CD8-positive, alpha-beta memory T cell (primary cell): ENCODE data around the gene RHBDL1. TPM values are rescaled to one million over a fixed set of nuclear protein-coding genes. Genes with fewer than 3 reads are reported as not detected.

ENCODE experiments used
- CTCF ChIA-PET: fragments of 350-600 bp; sonication (Branson Sonifier 250); formaldehyde crosslinking; loops from one replicate; lab custom pipeline; 2021; ENCODE audit warnings: antibody characterized with exemption; lab: Charles Lee
- POLR2A ChIA-PET: fragments of 350-600 bp; sonication (Branson Sonifier 250); formaldehyde crosslinking; loops from one replicate; lab custom pipeline; 2021; ENCODE audit warnings: antibody characterized with exemption; lab: Charles Lee
- DNase-seq, 5 donors: peaks; one replicate each; pipeline versions ENCODE4 v3.0.0 to v3.0.0-alpha.2; 2020 to 2022; ENCODE audit warnings: mixed read lengths in 1 of 5
- H3K27ac ChIP-seq: one replicate; pipeline ENCODE4 v1.7.0; 2013; ENCODE audit warnings: low read depth, mild to moderate bottlenecking, low read length, moderate library complexity
- H3K27me3 ChIP-seq: 2 replicates; pipeline ENCODE4 v1.7.0; 2013; ENCODE audit warnings: low read length, mild to moderate bottlenecking; ENCODE audit not compliant: insufficient read depth, poor library complexity, severe bottlenecking
- H3K36me3 ChIP-seq: 2 replicates; pipeline ENCODE4 v1.7.0; 2013; ENCODE audit warnings: mild to moderate bottlenecking, low read length, moderate library complexity; ENCODE audit not compliant: insufficient read depth
- H3K4me1 ChIP-seq: 2 replicates; pipeline ENCODE4 v1.7.0; 2013; ENCODE audit warnings: mild to moderate bottlenecking, low read length, moderate library complexity; ENCODE audit not compliant: insufficient read depth
- H3K4me3 ChIP-seq: 2 replicates; pipeline ENCODE4 v1.7.0; 2013; ENCODE audit warnings: mild to moderate bottlenecking, low read length
- H3K9me3 ChIP-seq: 2 replicates; pipeline ENCODE4 v1.7.0; 2013; ENCODE audit warnings: mild to moderate bottlenecking, low read length
- H3K27ac Mint-ChIP-seq, 8 donors: one replicate each; pipeline ENCODE4 v1.8.0; 2020 to 2021; ENCODE audit warnings: mixed read lengths in 8 of 8, mild to moderate bottlenecking in 6 of 8, inconsistent platforms in 3 of 8, moderate library complexity in 3 of 8
- H3K27me3 Mint-ChIP-seq, 2 donors: one replicate each; pipeline ENCODE4 v1.8.0; 2020 to 2021; ENCODE audit warnings: mixed read lengths in 2 of 2, mild to moderate bottlenecking in 1 of 2, moderate library complexity in 1 of 2
- H3K36me3 Mint-ChIP-seq, 3 donors: one replicate each; pipeline ENCODE4 v1.8.0; 2020 to 2021; ENCODE audit warnings: mixed read lengths in 3 of 3, inconsistent platforms in 1 of 3, mild to moderate bottlenecking in 1 of 3
- H3K4me1 Mint-ChIP-seq, 3 donors: one replicate each; pipeline ENCODE4 v1.8.0; 2020 to 2021; ENCODE audit warnings: mixed read lengths in 3 of 3, inconsistent platforms in 1 of 3, mild to moderate bottlenecking in 1 of 3
- H3K4me3 Mint-ChIP-seq, 7 donors: one replicate each; pipeline ENCODE4 v1.8.0; 2020 to 2021; ENCODE audit warnings: mixed read lengths in 7 of 7, mild to moderate bottlenecking in 6 of 7, moderate library complexity in 4 of 7, inconsistent platforms in 2 of 7
- H3K9me3 Mint-ChIP-seq, 5 donors: one replicate each; pipeline ENCODE4 v1.8.0; 2020 to 2022; ENCODE audit warnings: mixed read lengths in 5 of 5, mild to moderate bottlenecking in 3 of 5, moderate library complexity in 2 of 5, inconsistent platforms in 1 of 5
- polyA plus RNA-seq: library from polyadenylated mRNA; unstranded; fragments of 300-500 nt; fragmentation: Illumina TruSeq; gene quantifications from one replicate; pipeline ENCODE4 v1.2.3, GENCODE V29; 2021
- total RNA-seq, 2 experiments: library from RNA; stranded (reverse); gene quantifications; one replicate each; pipeline ENCODE4 v1.2.3, GENCODE V29; 2021

Gene RHBDL1
- total and polyA plus RNA-seq, 3 experiments from 2014 or later: 0.29 to 0.44 (median 0.33) TPM

DNA sequence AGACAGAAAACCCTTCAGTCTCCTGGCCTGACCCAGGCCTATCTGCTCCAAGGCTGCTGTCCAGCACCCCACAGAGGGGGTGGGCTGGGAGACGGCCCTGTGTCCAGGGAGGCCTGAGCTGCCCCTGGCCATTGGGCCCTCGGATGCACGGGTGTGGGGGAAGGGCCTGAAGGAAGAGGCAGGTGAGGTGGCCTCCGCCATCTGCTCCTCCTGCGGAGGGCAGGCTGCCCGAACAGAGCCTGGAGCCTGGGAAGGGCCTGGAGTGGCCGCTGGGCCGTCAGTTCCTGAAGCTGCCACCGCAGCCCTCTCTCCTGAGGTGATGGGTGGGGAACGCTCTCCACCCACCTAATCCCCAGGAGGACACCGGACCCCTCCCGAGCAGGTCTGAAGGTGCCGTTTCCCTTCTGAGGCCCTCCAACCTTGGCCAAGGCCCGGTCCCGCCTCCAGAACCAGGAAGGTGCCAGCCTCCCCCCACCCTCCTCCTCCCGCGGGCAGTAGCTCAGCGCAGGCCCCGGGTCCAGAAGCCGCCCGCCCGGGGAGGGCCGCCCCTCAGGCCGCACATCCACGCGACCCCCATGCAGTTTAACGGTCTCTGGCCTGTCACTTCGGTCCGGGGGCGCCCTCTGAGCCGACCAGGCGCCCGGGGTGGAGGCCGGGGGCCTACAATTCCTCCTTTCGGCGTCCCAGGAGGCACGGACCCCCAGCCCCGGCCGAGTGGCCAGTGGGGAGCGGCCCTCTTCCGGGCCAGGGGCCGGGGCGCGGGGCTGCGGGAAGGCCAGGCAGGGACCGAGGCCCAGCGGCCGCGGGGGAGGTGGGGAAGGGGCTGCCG, 29.3 kb downstream of the RHBDL1 start:
- Mint-ChIP-seq H3K27me3 (peaks cover 36 to 41% of the 10 kb centered on the region in 2 donors), H3K27ac (no peak overlapping the region), H3K4me1 (peaks cover under 1 to 21% (median 6%) of the 10 kb centered on the region in 3 donors), H3K9me3 (no peaks in the 10 kb centered on the region), H3K36me3 (no peaks in the 10 kb centered on the region), H3K4me3 (no peak overlapping the region)
- ChIA-PET CTCF (interaction anchor here (1.0 kb wide), 1 partner anchor 7 kb away, joined by 4 read pairs; no protein-coding TSS in a partner anchor), POLR2A (interaction anchor here (1.1 to 1.2 kb wide), 2 partner anchors 9 to 30 kb away, joined by 3 read pairs; partner anchors contain the start of gene RHBDL1)
- Histone ChIP-seq H3K27ac (no peak overlapping the region), H3K9me3 (no peaks in the 10 kb centered on the region), H3K27me3 (peaks cover 60% of the 10 kb centered on the region), H3K4me1 (peaks cover 12% of the 10 kb centered on the region), H3K4me3 (no peak overlapping the region), H3K36me3 (no peaks in the 10 kb centered on the region)
- no peak for DNase-seq

DNA sequence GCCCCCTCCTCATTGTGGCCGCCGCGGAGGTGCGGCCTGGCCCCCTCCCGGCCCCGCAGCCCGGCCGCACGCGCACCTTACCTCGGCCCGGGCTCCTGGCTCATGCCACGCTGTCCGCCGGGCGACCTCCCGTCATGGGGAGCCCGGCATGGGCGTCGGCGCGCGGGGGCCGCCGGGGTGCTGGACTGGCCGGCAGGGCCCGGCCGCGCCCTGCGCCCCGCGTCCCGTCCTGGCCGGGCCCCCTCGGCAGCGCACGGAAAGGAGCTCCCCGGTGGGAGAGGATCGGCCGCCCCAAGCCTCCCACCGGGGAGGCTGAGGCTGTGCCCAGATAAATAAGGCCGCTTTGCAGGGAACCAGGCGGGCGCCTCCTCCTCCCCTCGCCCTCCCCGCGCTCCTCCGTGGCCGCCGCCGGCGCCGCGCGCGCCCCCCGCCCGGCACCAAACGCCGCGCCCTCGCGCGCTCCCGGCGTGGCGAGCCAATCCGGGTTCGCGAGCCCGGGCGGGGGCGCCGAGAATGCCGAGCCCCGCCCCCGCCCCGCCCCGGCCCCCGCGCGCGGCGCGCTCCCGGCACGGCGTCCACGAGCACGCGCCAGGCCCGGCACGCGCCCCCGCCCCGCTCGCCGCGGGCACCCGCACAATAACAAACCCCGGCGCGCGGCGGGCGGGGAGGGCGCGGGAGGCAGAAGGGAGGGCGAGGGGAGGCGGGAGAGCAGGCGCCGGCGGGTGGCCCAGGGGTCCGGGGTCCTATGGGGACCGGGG, 30.1 kb downstream of the RHBDL1 start, which contains the start of gene FBXL16:
Gene FBXL16 (minus strand): TSS at position 371 of the 758 bp plus-strand sequence. CDS start 8,396 bp downstream, outside the sequence.
- H3K4me3 ChIP-seq: no peak within 1 kb of the TSS
- DNase-seq: no peak
- Mint-ChIP-seq H3K9me3 (no peaks in the 10 kb centered on the region), H3K27me3 (peaks cover 36 to 47% of the 10 kb centered on the region in 2 donors), H3K4me1 (peaks cover 0 to 17% (median 4%) of the 10 kb centered on the region in 3 donors), H3K27ac (no peak within 1 kb of the TSS), H3K36me3 (no peaks in the 10 kb centered on the region), H3K4me3 (peak within 1 kb of the TSS in 3 of 7 donors; percentile 29 to 81 (median 41))
- ChIA-PET CTCF (interaction anchor here (22.8 kb wide), 1 partner anchor 31 kb away, joined by 332 read pairs; the partner anchor contains the start of genes CIAO3 and HAGHL), POLR2A (no interaction called here)
- H3K9me3 ChIP-seq: no peaks in the 10 kb centered on the region
- H3K4me1 ChIP-seq: peaks cover 5% of the 10 kb centered on the region
- H3K27ac ChIP-seq: no peak within 1 kb of the TSS
- no peaks in the 10 kb centered on the region for H3K36me3 ChIP-seq
- peaks cover 69% of the 10 kb centered on the region for H3K27me3 ChIP-seq

DNA sequence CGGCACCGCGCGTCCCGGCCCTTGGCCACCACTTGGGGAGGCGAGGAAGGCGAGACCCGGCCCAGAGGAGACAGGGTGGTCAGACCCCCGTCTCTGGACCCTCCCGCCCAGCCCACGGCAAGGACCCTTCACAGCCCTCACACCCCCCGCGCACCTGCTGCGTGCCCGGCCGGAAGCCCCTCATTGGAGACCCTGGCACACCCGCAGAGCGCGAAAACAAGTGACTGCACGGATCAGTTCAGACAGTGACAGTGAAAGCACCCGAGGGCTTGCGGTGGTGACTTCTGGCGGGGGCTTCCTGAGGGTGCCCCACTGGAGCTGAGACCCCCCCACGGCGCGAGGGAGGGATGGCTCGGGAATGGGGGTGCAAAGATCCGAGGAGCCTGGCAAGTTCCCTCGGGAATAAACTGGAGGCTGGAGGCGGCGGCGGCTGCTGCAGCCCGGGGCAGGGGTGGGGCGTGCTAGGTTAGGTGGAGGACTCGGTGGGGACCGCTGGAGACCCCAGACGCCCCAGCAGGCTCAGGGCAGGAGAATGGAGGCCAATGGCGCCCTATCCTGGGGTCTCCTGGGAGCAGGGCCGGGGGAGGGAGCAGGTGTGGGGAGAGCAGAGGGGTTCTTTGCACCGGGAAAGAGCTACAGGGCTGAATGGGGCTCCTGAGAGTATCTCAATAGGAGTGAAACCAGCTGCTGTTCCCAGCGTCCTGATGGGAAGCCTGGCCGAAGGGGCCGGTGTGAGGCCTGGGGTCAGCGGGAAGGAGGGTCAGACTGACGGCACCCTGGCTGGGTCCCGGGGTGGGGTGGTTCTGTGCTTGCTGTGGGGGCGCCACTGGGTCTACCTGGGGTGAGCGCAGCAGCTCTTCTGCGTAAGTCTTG, 31.0 kb downstream of the RHBDL1 start:
- Histone ChIP-seq H3K9me3 (no peaks in the 10 kb centered on the region), H3K27me3 (peaks cover 70% of the 10 kb centered on the region), H3K36me3 (no peaks in the 10 kb centered on the region), H3K4me1 (no peaks in the 10 kb centered on the region), H3K4me3 (no peak overlapping the region), H3K27ac (no peak overlapping the region)
- Mint-ChIP-seq H3K4me1 (peaks cover 0 to 13% (median 4%) of the 10 kb centered on the region in 3 donors), H3K9me3 (no peaks in the 10 kb centered on the region), H3K4me3 (peak overlapping the region in 3 of 7 donors; percentile 29 to 81 (median 41)), H3K36me3 (no peaks in the 10 kb centered on the region), H3K27ac (no peak overlapping the region), H3K27me3 (peaks cover 36 to 51% of the 10 kb centered on the region in 2 donors)
- CTCF ChIA-PET: interaction anchor here (2.3 to 22.8 kb wide), 2 partner anchors 15 to 30 kb away, joined by 11 to 332 read pairs; partner anchors contain the start of genes ANTKMT, CIAO3 and HAGHL
- POLR2A ChIA-PET: no interaction called here
- DNase-seq: no peak

DNA sequence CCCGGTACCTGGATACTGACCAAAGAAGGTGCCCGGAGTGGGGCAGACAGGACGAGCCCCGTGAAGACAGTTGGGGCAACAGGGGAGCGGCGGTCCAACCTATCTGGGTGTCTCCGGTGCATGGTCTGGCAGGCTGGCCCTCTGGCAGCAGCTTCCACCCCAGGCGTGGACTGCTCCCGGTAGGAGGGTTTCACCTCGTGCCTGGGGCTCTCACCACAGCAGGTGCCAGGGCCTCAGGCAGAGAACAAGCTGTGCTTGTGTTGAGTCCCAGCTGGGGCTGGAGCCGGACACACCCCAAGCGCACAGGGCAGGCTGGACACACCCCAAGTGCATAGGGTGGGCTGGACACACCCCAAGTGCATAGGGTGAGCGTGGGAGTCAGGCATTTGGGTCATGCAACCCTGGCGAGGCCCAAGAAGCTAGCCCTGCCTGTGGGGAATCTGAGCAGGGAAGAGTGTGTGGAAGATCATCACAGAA, 31.6 kb downstream of the RHBDL1 start:
- Histone ChIP-seq H3K4me1 (no peaks in the 10 kb centered on the region), H3K9me3 (no peaks in the 10 kb centered on the region), H3K27me3 (peaks cover 64% of the 10 kb centered on the region), H3K36me3 (no peaks in the 10 kb centered on the region), H3K27ac (no peak overlapping the region), H3K4me3 (no peak overlapping the region)
- peaks cover 0 to 13% (median 4%) of the 10 kb centered on the region in 3 donors for H3K4me1 Mint-ChIP-seq
- H3K27ac Mint-ChIP-seq: no peak overlapping the region
- ChIA-PET CTCF (interaction anchor here (2.3 to 22.8 kb wide), 2 partner anchors 14 to 29 kb away, joined by 11 to 332 read pairs; partner anchors contain the start of genes ANTKMT, CIAO3 and HAGHL), POLR2A (interaction anchor here (0.9 kb wide), 1 partner anchor 12 kb away, joined by 4 read pairs; no protein-coding TSS in a partner anchor)
- H3K27me3 Mint-ChIP-seq: peaks cover 36 to 51% of the 10 kb centered on the region in 2 donors
- H3K9me3 Mint-ChIP-seq: no peaks in the 10 kb centered on the region
- no peak for DNase-seq
- H3K36me3 Mint-ChIP-seq: no peaks in the 10 kb centered on the region
- H3K4me3 Mint-ChIP-seq: no peak overlapping the region

DNA sequence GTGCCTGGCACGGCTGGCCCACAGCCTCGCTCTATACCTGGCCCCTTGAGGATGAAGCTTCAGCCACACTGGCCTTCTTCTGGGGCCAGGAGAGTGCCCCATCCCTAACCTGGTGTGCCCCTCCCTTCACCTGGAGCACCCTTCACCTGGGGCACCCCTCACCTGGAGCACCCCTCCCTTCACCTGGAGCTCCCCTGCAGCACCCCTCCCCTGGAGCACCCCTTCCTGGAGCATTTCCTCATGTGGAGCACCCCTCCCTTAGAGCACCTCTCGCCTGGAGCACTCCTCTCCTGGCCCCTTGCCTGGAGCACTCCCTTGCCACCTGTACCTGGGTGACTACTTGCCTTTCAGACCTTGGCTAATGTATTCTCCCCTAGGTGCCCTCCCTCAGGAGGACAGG, 32.5 kb downstream of the RHBDL1 start:
- no peak overlapping the region for H3K27ac Mint-ChIP-seq
- no peaks in the 10 kb centered on the region for H3K36me3 Mint-ChIP-seq
- no peak for DNase-seq
- no peaks in the 10 kb centered on the region for H3K9me3 Mint-ChIP-seq
- no peaks in the 10 kb centered on the region for H3K9me3 ChIP-seq
- POLR2A ChIA-PET: no interaction called here
- H3K4me3 ChIP-seq: no peak overlapping the region
- H3K4me1 ChIP-seq: no peaks in the 10 kb centered on the region
- CTCF ChIA-PET: interaction anchor here (2.3 to 22.8 kb wide), 2 partner anchors 13 to 28 kb away, joined by 11 to 332 read pairs; partner anchors contain the start of genes ANTKMT, CIAO3 and HAGHL
- no peaks in the 10 kb centered on the region for H3K36me3 ChIP-seq
- H3K27me3 Mint-ChIP-seq: peaks cover 28 to 46% of the 10 kb centered on the region in 2 donors
- H3K27me3 ChIP-seq: peaks cover 56% of the 10 kb centered on the region
- peaks cover 1 to 13% (median 4%) of the 10 kb centered on the region in 3 donors for H3K4me1 Mint-ChIP-seq
- H3K4me3 Mint-ChIP-seq: peak overlapping the region in 3 of 7 donors; percentile 33 to 47 (median 44)
- no peak overlapping the region for H3K27ac ChIP-seq

DNA sequence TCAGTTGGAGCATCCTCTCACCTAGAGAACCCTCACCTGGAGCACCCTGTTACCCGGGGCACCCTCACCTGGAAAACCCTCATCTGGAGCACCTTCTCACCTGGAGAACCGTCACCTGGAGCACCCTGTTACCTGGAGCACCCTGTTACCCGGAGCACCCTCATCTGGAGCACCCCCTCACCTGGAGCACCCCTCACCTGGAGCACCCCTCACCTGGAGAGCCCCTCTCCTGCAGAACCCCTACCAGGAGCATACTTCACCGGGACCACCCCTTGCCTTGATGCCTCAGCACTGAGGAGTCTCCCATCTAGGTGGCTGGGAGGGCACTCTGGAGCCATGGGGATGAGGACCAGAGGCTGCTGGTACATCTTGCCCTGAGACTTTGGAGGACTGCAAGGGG, 33.5 kb downstream of the RHBDL1 start:
- Histone ChIP-seq H3K36me3 (no peaks in the 10 kb centered on the region), H3K4me3 (no peak overlapping the region), H3K27ac (no peak overlapping the region), H3K9me3 (no peaks in the 10 kb centered on the region), H3K4me1 (no peaks in the 10 kb centered on the region), H3K27me3 (peaks cover 50% of the 10 kb centered on the region)
- no peak overlapping the region for H3K4me3 Mint-ChIP-seq
- H3K9me3 Mint-ChIP-seq: no peaks in the 10 kb centered on the region
- ChIA-PET POLR2A (interaction anchor here (0.6 kb wide), 2 partner anchors 72 to 388 kb away, joined by 3 to 6 read pairs; no protein-coding TSS in a partner anchor), CTCF (interaction anchor here (1.6 to 22.8 kb wide), 4 partner anchors 10 to 76 kb away, joined by 4 to 332 read pairs (median 57); partner anchors contain the start of genes CHTF18, CIAO3, HAGHL and RPUSD1)
- no peak overlapping the region for H3K27ac Mint-ChIP-seq
- H3K27me3 Mint-ChIP-seq: peaks cover 26 to 46% of the 10 kb centered on the region in 2 donors
- no peaks in the 10 kb centered on the region for H3K36me3 Mint-ChIP-seq
- H3K4me1 Mint-ChIP-seq: peaks cover 1 to 13% (median 4%) of the 10 kb centered on the region in 3 donors
- no peak for DNase-seq
